Kidney glomerular epithelial cell (primary cell): ENCODE measurements around the gene TMF1.

Experiments used
- DNase-seq: peaks from one replicate; lab custom pipeline; 2025; lab: John Stamatoyannopoulos, UW

Gene TMF1

DNA sequence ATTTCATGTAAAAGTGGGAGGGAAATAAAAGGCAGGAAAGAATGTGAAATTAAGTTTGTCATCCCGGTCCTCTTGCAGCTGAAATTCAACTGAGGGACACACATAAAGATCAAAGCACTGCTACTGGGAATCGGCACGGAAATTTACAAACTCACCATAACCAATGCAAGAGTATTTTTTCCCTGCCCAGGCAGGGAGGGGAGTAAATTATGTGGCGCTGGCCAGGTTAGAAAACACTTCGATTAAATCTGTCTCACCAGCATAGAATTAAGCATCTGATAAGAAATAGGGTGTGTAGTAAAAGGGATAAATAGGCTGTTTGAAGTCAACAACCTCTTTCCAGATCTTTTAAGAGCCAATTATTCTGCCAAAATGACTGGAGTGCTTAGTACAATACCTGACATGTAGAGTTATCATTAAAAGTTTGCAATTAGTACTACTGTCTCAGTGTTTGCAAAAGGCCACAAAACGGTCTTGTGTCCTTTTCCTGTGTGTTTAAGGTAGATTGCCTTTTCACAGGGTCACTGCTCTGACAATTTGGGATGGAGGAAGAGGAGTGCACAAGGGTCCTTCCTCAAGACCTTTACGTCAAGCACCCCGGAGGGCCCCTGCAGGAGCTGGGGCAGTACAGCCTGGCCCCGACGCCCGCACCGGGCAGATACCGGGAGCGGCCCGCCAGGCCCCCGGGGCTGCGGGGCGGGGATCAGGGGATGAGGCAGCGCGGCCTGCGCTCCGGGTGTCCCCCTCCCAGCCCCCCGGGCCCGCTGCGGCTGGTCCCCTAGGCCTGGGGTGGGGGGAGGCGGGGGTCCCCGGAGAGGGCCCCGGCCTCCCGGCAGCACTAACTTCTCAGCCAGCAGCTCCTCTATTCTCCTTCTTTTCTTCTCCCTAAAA lies 27.4 kb upstream of the TMF1 start:
- peak; percentile 11 for DNase-seq

DNA sequence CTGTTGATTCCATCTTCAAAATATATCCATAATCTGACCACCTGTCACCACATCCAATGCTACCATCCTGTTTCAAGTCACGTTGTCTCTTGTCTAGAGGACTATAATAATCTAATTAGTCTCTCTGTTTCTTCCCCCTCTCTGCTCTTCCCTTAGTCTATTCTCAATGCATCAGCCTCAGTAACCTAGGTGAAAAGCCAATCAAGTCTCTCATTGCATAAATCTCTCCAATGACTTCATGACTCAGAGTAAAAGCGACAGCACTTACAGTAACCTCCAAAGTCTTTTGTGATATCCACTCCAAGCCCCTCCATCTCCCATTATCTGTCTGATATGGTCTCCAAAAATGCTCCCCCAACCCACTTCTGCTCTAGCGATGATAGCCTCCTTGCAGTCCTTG lies 20.8 kb upstream of the TMF1 start:
- no peak for DNase-seq

DNA sequence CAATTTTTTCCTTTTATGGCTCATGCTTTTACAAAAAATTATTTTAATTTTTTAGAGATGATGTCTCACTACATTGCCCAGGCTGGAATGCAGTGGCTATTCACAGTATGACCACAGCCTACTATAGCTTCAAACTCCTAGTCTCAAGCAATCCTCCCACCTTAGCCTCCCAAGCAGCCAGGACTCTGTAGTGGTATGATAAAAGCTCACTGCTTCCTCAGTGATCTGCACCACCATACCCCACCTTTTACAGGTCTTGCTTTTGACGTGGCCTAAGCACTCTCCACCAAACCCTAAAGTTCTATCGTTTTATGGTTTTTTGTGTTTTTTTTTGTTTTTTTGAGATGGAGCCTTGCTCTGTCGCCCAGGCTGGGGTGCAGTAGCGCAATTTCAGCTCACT lies 14.0 kb upstream of the TMF1 start:
- DNase-seq, result no peak

DNA sequence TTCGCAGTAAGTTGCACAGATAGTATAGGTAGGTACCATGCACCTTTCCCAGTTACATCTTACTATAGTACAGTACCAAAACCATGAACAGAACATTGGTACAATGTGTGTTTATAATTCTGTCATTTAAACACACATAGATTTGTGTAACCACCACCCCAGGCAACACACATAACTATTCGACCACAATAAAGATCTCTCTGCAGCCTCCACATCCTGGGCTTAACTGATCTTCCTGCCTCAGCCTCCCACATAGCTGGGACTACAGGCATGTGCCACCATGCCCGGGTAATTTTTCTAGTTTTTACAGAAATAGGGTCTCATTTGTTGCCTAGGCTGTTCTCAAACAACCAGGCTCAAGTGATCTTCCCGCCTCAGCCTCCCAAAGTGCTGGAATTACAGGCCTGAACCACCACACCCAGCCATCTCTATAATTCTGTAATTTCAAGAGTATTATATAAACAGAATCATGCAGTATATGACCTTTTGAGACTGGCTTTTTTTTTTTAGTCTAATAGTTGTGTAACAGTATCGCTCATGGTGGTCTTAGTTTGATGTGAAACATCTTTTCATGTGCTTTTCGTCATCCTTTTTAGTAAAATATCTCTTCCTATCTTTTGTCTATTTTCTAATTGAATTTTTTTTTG lies 13.3 kb upstream of the TMF1 start:
- no peak for DNase-seq

DNA sequence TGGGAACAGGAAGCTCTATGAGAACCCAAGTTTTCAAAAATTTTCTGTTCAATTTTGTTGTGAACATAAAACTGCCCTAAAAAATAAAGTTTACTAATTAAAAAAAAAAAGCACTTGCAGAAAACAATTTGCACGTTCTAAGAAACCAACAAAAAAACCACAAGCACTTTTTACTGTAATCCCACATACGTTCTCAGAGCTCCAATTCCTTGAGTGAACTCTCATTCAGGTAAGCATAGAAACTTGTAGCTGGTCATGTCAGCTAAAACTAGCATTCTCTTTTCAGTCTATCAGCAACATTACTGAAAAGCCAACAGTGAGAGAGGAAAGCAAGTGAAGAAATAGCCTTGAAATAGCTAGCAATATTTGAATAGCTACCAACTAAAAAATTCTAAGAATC lies 11.5 kb upstream of the TMF1 start:
- no peak for DNase-seq

DNA sequence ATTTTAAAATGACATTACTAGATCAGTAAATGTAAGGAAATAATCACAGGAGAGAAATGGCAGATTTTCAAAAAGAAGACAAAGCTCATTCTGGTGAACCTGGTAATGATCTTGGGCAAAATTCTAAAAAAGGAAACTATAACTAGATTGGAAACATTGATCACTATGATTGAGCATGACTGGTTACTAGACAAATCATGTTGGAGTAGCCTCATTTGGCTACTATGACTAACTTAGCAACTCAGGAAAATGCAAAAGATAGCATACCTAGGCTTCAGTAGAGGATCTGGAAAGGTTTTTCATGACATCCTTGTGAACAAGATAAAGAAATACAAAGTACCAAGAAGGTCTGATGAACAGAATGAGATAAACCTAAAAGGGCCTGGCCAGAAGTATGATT lies 7.6 kb upstream of the TMF1 start:
- DNase-seq, result no peak

DNA sequence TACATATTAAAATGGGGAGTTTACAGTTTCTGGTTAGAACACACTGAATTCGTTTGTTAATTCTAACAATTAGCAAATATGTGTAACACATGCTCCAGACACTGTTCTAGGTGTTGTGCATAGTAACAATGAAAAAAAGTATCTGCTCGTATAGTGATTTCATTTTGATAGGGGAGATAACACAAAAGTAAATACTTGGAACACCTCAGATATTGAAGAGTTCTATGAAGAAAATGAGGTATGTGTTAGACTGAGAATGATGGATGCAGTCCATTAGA lies 6.8 kb upstream of the TMF1 start:
- no peak for DNase-seq

DNA sequence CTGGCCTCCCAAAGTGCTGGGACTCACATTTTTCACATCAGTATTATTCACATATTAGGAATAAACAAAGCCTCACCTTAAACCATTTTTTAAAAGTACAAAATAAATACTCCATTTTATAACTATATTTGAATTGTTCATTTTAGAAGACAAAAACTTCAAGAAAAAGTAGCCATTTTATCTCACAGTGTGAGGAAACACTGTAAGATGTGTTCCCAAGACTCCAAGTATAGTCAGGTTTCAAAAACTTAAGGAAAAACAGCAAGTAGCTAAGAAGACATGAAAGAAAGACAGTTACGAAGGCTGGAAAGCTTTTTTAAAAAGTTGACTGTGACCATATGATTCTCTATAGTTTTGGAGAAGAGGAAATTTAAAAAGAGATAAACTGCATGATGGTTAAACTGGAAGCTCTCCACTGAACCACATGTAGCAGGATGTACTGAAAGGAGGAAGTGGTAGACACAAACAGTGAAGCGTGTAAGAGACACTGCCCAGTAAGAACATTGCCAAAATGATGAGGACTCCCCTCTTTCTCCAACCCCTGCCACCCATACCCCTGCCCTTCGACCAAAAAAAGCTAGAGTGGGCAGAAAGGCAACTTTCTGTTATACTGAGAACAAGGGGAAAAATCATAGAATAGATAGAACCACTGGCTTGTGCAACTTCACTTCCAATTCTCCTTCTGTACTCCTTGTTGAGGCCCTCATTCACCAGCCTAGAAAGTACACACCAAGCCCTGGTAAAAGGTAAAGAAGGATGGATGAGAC lies 6.2 kb upstream of the TMF1 start:
- no peak for DNase-seq

DNA sequence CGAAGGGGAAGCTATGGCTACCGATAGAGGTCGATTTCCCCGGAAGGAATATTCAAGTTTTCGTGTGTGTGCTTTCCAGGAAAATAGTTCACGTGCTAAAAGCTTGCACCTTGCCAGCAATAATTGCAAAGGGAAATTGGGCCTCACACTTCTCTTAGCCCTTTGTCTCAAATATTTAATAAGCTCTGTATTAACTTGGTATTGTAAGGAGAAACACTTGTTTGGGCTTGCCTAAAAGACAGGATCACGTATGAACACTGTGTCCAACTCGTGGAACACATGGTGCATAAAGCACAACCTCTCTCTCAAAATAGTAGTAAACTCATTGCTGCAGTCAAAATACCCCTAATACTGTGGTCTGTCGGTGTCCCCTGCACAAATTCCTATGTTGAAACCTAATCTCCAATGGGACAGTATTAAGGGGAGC lies 352 bp upstream of the TMF1 start:
- no peak for DNase-seq

DNA sequence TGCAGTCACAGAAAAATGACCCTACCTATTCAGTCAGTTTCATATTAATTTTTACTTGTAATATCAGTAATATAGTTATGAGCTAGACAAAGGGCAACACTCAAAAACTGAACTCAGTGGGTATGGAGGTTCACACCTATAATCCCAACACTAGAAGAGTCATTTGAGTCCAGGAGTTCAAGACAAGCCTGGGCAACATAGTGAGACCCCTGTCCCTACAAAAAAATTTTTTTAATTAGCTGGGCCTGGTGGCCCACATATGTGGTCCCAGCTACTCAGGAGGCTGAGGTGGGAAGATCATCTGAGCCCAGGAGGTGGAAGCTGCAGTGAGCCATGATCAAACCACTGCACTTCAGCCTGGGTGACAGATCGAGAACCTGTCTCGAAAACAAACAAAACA lies 3.1 kb downstream of the TMF1 start:
- no peak for DNase-seq

DNA sequence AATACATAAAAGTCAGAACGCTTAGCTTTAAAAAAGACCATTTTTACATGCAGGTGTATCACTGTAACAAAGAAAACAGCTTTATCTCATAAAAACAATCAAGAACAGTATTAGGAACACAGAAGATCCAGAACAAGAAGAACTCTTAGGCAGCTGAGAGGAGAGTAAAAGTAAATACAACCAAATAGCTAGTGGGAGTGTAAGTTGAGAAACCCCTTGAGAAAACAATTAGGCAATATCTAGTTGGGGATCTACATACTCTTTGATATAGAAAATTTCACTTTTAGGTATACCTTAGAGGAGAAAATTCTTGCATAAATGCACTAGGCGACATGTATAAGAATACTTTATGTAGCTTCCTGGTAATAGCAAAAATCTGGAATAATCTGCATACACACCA lies 7.5 kb downstream of the TMF1 start:
- DNase-seq, result no peak

DNA sequence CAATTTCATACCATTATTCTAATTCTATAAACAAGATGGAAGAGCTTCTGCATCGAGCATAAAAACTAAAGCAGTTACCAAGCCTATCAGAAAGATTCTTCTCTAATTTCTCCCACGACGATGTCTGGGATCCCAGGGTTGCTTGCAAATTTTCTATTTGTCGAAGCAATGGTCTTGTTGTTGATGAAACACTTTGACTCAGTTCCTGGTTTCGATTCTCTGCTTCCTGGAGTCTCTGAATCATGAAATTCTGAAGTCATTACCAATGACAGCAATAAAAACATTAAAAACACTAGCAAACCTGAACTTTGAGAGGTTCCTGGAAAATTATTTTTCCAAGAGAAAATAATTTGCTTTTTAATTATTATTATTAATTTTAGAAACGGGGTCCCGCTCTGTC lies 18.7 kb downstream of the TMF1 start:
- no peak for DNase-seq

DNA sequence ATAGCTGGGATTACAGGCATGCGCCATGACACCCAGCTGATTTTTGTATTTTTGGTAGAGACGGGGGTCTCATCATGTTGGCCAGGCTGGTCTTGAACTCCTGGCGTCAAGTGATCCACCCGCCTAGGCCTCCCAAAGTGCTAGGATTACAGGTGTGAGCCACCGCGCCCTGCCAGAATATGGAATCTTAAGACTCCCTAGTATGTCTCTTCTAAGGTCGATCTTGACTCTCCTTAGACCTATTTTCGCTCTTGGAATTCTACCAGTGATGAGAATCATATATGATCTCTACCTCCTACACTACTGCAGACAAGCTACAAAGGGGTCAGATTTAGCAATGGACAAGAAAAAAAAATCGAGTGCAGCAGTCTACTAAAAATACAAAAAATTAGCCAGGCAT lies 19.4 kb downstream of the TMF1 start:
- no peak for DNase-seq

DNA sequence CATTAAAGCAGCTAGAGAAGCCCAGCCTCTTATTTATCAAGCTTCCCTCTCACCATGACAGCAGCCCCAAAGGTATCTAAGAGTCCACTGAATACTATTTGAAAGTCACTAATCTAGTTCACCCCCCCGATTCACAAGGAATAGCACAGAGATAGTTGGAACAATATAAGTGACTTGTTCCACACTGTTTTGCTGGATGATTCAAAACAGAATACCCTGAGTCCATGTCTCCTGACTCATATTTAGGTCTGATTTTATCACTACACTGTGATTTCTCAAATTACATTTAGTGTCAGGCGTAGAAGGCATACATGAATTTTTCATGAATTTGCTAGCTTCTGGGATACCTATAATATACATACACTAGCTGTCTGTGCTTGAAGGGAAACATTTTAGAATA lies 20.0 kb downstream of the TMF1 start:
- no peak for DNase-seq

DNA sequence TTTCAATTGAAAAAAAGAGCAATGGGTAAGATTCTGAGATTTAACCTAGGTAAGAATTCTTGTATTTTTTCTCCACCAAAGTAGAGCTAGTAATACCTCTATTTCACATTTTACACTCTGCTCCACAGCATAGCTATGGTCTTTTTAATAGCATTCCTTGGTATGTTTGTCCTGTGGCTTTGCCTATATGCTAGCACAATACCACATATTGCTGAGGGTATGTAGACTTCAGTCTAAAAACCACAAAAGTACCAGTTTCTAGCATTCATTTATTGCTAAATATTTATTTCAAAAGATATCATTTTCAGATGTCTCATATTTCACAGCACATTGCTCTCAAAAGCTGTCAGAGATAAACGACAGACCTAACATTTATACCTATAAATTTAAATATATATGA lies 20.5 kb downstream of the TMF1 start:
- no peak for DNase-seq

DNA sequence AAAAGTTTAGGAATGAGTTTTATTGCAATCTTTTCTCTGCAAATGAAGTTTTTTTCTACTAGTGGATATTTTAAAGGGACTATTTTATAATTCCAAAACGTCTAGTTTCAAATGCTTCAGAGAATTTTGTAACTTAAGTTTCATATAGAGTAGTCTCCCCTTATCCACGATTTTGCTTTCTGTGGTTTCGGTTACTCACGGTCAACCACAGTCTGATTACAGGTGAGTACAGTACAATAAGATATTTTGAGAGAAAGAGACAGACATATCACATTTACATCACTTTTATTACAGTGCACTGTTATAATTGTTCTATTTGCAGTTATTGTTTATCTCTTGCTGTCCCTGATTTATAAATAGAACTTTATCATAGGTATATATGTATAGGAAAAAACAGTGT lies 31.3 kb downstream of the TMF1 start:
- DNase-seq, result no peak

DNA sequence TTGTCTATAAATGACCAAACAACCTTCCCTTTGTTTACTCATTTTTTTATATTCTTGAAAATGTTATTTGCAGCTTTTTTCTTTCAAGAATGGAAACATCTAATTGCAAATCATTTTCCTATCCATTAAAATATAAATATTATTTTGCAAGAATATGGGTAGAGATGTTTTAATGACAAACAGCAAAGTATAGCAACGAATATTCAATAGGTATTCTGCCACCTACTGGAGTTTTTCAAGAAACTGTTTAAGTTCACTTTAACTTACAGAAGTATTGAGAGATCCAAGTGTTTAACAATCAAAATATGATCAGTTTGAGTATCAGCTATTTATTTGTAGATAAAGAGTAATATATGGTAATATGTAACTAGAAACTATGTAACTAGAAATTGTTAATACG lies 31.7 kb downstream of the TMF1 start:
- DNase-seq, result peak; percentile 7

DNA sequence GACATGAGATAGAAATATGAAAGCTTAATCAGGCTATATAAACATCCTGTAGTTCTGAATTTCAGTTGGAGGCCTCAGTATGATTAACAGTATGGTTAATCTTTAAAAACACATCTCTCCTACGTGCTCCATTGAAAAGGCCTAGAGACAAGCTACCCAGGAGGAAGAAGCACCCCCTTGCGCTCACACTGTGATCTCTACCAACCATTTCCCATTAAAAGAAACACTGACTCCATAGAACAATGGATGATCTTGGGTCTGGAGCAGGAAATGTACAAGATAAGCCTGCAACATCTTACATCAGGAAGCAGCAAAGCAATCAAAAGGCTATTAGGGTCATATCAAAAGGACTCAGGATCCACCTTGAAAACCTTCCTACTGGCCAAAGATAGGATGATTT lies 35.2 kb downstream of the TMF1 start:
- peak; percentile 27 for DNase-seq

DNA sequence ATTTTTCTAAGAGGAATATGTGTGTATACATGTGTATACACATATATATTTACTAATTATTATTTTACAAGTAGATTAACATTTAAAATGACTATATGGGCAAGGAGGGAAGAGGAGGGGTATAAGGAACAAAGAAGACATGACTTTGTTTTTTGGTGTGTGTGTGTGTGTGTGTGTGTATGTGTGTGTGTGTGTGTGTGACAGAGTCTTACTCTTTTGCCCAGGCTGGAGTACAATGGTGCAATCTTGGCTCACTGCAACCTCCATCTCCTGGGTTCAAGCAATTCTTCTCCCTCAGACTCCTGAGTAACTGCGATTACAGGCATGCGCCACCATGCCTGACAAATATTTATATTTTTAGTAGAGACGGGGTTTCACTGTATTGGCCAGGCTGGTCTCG lies 36.0 kb downstream of the TMF1 start:
- DNase-seq, result no peak

DNA sequence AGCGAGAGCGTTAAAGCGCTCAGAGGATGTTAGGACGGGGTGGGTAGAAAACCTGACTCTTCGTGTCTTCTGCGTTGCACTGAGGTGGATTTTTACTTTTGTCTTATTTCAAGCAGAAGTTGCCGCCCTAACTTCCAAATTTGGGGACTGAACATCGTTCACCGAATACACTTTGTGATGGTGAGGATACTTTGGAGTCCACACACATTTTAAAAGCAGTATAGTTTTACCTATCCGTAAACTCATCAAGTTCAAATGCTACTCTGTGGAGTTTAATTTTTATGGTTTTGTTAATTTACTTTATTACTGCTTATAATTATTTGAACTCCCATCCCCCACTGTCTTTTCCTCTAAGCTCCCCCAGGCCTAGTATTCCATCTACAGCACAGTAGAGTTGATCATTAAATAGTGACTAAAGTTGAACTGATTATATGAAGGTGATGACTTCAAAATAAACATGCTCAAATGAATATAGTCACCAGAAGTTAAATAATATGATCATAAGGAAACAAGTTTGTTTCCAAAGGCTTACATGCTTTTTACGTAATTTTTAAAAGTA lies 38.0 kb downstream of the TMF1 start:
- DNase-seq, result peak; percentile 39

DNA sequence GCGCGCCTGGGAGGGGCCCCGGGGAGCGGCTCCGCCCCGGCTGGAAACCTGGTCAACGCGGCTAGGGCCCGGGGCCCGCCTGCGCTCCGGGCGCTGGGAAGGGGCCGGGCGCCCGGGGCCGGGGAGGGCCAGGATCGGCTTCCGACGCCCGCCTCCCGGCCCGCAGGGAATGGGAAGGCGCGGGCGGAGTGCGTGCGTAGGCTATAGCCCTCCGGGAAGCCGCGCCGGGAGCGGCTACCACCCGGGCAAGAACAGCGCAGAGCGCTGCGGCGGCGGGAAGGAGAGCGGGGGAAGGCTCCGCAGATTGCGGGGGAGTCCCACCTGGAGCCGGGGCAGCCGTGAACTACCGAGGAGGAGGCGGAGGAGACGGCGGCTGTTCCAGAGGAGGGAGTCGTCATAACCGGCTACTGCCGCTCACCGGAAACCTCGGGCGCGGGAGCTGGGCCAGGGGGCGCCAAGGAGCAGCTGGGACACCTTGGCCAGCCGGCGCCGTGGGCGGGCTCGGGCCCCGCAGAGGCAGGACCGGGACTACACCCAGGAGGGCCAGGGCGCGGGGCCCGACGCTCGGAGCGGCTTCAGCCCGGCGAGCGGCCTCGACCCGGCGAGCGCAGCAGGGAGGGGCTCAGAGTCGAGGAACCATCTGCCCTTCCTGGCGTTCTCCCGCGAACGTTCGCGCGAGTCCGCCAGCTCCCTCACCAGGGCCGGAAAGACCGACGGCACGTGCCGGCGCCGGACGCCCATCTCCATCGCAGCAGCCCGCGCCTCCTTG lies 38.7 kb downstream of the TMF1 start, which contains the start of gene EOGT:
EOGT (minus strand) TSS at position 432 of the 769 bp plus-strand sequence. CDS start 3,838 bp downstream, outside the sequence.
- DNase-seq, result peak; percentile 79

DNA sequence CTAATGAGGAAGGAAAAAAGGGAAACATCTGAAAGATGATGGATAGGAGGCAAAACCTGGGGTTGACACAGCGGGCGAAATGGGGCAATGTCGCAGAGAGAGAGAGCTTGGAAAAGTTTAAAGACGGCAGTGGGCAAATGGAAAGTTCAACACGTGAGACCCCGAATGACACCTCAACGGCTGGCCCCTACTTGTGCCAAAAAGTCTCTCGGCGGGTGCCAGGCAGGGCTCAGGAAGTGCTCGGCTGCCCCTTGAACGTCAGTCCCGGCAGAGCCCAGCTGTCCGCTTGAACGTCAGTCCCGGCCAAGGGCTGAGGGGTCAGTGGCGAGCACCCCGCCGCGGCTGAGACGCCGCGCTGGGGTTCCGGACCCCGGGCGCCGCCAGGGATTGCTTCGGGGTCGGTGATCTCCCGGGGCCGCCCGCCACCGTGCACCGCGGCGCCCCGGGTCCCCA lies 39.3 kb downstream of the TMF1 start:
- DNase-seq, result peak; percentile 7
